Hematopoietic multipotent progenitor cell treated with erythropoietin and hydrocortisone succinate and interleukin-3 and kit ligand, for 8 days (in vitro differentiated cells): ENCODE results near the gene ZNF330.
"Not testable (repeated sequence)": the region's sequence is repeated elsewhere in the genome, so short reads cannot be mapped to it uniquely, and the experiment has no call there.

Experiments
- DNase-seq: peaks from one replicate; pipeline ENCODE4 v3.0.0-alpha.2; 2015

The ZNF330 gene

DNA sequence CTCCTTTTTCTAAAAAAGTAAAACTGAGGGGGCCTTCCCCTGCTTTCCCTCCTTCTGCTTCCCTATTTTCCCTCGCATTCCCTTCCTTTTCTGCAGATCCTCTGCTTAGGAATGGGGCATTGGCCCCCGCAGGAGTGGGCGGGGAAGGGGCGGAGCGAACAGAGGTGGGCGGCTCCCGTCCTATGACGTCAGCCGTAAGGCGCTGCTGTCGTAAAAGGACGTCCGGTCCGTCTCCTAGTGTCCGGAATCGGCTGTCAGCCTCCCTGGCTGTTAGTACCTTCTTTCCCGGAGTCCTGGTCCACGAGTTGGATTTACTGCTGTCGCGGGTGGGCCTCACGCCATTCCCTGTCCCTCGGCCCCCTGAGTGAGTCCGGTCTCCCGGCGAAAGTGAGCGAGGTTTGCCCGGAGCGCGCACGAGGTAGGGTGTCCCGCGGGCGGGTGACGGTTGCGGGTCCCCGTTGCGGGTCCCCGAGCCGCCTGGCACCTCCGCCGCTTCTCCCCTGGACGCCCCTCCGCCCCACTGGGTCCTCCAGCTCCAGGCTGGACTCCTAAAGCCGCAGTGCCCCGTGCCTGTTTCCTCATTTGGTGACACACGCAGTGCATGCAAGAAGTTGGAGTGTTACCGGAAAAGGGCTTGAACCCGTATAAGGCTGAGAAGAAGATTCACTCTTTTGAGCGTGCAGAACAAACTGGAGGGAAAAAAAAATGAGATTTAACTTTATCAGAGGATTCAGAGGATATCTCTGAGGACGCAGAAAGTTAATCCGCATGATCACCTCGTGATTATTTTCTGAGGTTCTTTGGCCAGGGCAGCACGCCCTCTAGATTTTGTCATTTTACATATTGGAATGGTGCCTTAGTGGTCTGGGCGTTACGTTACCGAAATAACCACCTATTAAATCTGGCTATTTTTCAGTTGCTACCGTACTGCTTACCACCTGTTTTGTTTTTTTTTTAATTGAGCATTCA lies at the start of gene ZNF330:
TSS of gene ZNF330 (plus strand) at position 205 of the 969 bp plus-strand sequence. CDS start 1,477 bp downstream, outside the sequence.
- DNase-seq: peak; percentile 83

DNA sequence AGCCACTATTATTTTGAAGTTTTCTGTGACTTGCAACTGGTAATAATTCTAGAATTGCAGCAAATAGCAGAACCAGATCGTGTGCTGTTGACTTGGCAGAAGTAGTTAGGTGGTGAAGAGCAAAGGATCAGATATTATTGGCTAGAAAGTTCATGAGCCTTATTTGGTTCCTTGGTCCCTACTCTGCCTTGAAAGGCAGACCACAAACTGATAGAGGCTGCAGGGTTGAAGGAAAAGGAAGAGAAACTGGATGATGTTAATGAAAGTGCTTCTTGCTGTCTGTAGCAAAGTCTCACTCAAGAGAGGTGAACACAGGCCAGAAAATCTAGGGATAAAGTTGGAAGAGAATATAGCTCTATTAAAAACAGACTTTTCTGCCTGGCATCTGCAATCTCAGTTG lies 46.2 kb upstream of the ZNF330 start:
- DNase-seq: no peak

DNA sequence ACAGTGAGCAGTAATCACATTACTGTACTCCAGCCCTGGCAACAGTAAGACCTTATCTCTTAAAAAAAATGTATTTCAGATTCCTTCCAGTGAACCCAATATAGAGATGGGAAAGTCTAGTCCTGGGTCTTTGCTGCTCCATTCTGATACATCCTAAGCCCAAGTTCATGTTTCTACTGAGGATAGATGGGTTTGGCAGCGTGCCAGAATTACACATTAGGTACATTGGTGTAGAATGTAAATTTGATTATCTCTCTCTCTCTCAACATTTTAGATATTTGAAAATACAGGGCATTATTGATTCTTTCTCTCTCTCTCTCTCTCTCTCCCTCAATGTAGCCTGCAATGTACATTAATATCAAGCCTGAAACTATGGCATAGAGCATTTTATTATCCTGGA lies 43.5 kb upstream of the ZNF330 start:
- no peak for DNase-seq

DNA sequence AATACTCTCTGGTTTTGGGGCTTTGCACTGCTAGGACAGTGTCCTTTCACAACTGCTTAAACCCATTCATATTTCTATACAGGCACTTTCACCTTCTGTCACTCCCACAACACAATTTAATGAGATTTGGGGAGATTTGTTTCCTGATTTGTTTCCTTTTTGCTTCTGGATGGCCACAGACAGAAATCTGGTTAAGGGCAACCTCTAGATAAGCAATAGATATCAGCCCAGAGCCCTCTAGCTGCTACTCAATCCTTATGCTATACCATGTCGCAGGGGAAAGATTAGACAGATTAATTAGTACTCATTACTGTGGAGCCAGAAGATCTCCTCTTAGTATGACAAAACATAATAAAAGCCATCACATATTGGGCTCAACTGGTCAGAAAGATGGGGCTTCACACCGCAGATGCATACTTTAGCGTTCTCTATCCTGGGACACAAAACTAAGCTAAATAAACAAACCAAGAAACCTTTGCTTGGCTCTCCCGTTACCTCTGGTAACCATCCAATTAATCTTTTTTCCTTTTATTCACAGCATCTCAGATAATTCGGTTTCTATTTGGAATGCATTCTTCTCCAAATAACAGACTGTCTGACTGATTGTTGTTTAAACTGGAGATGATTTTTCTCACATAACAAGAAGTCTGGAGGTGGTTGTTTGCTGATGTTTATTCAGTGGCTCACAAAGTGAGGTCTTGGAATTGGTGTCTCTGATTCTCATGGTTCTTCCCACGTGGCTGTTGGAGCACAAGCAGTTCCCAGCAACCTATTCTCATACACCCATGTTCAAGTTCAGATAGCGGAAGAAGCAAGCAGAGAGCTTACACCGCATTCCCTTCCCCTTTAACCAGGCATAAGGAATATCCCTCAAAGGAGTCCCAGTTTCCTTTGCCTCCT lies 41.0 kb upstream of the ZNF330 start:
- DNase-seq: no peak

DNA sequence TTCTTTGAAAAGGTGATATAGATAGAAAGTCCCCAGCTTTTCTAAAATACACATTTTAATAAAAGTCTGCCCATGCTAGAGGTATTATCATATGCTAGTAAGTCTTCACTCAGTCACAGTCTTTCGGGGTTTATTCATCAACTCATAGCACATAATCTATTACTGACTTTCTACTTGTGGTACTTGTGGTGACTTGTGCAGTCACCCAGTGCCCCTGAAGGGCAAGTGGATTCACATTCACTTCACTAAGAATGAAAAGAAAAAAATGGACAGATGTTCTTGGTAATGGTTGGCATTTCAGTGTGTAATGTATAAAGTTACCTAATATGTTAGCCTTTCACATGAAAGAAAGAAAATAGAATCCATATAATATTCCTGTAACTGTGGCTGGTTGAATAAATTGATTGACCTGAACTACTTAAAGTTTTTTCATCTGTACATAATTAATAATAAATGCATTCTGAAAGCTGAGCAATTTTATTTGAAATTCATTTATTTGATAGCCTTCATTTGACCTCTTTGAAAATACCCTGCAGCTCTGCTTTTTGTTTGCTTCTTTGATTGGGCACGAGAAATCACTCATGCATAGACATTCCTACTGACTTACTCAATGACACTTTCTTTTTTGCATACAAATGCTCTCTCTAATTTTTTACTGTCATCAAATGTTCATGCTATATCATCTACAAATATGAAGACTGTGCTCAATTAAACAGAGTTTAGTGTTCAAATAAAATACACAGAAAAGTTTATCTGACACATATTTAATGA lies 39.5 kb upstream of the ZNF330 start:
- DNase-seq: no peak

DNA sequence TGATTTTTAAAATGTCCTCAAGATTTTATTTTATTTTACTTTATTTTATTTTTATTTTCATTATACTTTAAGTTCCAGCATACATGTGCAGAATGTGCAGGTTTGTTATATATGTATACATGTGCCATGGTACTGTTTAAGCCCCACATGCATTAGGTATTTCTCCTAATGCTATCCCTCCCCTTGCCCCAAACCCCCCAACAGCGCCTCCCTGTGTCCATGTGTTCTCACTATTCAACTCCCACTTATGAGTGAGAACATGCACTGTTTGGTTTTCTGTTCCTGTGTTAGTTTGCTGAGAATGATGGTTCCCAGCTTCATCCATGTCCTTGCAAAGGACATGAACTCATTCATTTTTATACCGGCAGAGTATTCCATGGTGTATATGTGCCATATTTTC lies 37.2 kb upstream of the ZNF330 start:
- not testable (repeated sequence) for DNase-seq

DNA sequence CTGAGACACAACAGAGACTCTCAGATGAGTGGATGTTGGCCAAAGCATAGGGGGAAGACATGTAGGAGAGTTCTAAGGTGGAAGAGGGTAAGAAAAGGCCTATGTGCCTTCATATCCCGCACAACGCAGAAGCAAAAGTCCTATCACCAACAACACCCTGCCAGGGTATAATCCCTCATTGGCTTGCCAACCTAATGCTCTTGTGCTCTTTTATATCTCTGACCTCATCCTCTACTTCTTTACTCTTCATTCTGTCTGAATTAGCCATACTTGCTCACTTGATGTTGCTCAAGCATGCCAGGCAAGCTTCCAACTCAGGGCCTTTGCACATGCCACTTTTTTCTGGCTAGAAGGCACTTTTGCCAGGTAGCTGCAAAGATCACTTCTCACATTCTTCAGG lies 28.1 kb upstream of the ZNF330 start:
- DNase-seq: no peak

DNA sequence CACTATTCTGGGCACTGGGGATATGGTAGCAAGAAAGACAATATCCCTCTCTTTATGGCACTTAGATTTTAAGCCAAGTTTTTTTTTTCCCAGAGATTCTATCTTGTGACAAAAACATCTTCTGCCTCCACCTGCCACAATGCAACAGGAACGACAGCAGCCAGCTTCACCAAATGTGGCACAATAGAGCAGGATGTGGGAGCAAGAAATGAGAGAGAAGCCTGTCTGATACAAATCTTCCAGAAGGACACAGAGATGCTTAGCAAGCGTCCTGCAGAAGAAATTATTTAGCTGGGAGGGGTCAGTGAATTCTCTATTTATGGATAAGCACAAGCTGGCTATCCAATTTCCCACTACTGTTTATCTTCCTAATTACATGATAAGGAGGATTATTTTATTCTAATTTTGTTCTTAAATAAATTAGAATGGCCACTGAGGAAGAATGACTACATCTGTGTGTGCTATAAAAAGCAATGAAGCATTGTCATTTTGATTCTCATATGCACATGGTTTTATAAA lies 27.1 kb upstream of the ZNF330 start:
- no peak for DNase-seq

DNA sequence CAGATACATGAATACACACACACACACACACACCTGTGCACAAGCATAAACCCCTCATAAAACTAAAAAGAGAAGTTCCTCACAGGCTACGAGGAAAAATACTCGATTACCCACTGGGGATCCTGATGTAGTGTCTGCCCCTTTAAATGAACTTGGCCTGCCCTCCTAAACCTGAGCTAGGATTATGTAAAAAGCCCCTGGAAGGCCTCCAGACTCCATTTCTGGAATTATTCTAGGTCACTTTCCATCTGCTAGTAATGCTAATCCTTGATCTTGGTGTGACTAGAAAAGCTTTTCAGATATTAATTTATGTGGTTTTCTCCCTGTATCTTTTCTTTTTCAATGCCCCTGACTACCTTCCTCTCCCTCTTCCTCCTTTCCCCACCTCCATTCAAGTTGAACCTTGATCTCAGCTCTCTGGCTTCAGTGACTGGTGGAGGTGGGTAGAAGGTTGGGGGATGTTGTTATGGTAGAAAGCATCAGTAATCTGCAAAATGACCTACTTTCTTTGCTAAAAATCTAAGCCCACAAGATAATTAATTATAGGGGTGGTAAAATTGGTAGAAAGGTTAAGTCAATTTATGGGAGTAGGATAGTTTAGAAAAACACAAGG lies 25.5 kb upstream of the ZNF330 start:
- no peak for DNase-seq

DNA sequence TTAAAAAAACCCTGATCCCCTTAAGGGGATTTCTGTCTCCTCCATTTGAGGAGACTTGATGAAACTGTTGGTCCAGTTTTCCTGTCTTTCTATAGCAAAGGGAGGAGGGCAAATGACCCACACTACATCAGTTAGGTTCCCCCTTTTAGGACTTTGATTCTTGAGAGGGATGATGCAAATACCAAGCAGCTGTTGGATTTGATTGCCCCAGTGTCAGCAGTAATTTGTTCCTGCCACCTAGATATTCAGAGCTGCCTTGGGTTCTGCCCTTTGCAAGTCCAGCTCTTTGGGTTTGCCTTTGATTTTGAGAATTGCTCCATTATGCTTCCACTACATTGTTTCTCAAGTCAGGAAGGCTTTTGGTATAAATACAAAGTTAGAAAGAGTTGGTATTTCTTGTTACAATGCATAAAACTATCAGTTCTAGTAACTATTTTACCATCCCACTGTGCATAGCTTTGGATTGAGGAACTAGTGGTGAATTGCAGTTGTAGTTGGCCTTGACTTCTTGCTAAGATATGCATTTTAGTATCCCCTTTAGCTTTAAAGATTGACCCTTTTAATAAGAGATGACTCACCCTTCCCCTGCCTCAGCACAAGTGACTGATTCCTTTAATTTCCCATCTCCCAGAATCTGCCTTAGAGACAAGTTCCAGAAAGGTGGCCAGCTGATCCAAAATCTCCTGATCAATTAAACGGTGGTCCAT lies 24.3 kb upstream of the ZNF330 start:
- no peak for DNase-seq

DNA sequence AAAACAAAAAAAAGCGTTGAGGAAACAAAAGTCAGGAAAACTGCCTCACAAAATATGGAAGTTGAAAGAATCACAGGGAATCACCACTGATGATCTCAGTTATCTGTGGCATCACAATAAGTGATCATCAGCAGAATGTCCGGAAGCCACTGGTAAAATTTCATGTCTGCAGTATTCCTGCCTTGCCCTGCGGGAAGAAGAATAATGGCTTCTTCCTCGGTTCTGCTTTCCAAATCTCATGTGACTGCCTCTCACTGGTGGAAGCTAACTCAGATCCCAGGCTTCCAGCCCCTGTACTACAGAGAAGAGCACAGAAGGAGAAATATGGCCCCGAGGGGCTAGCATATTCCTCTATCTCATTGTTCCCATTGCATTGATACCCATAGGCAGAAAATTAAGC lies 12.7 kb upstream of the ZNF330 start:
- no peak for DNase-seq

DNA sequence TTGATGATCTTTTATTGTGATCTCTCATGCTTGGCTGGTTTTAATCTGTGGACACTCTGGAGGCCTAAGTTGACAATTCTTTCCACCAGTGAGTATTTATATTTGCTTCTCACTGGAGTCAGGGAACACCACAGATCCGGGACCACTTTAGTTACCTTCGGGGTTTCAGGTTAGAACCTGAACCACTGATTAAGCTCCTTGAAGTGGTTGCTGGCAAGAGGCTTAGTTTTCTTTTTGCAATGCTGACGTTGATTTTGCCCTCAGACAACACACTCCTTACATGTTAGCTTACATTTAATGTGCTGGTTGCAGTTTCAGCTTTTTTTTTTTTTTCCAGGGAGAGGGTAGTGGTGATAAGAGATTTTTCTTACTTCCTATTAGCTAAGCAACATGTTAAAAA lies 10.5 kb upstream of the ZNF330 start:
- DNase-seq: no peak

DNA sequence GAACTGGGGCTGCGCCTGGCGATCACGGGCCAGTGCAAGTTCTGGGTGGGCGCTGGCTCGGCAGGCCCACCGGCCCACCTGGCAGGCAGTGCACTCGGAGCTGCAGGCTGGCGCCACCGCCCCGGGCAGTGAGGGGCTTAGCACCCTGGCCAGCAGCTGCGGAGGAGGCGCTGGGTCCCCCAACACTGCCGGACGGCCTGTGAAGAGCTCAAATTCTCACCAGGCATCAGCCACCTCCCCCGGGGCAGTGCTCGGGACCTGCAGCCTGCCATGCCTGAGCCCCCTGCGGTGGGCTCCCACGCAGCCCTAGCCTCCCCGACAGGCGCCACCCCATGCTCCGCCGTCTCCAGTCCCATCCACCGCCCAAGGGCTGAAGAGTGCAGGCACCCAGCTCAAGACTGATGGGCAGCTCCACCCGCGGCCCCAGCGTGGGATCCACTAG lies 7.1 kb upstream of the ZNF330 start:
- DNase-seq: no peak

DNA sequence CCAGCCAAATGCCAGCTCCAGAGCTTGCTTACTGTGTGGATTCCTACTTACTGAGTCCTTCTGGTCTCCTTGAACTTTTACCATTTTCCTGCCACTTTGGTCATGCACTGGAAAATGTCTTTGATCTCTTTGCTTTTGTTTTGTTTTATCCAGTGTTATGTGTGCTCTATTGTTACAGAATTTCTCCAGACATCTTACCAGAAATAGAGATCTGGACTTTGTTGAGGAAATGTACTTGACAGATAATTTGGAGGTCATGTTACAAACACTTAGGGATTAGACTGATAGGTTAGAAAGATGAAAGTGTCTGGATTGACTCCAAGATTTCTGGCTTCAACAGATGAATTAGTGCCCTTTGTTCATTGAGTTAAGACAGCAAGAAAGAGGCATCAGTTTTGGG lies 5.7 kb upstream of the ZNF330 start:
- DNase-seq: no peak

DNA sequence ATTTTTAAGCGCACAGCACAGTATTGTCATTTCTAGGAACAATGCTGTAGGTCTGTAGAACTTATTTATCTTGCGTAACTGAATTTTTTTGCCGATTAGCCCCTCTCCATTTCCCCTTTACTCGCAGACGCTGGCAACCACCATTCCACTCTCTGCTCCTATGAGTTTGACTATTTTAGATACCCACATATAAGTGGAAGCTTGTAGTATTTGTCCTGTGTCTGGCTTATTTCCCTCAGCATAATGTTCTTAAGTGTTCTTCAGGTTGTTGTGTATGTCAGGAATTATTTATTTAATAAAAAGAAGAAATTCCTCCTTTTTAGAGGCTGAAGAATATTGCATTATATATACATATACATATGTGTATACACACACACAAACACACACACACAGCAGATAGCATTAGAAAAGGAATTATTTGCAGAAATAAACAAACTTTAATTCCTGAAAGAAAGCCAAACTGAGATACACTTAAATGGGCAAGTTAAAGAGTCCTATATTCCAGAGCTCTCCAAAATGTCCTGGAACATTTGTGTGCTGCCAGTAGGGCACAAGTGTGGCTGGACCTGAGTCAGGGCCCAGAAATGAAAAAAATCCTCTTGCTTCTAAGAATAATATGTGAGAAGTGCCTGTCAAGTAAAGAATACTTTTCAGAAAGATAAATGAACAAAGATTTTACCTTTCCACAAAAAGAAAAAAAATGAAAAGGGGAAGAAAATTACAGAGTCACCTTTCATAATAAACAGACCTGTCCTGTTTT lies 4.5 kb upstream of the ZNF330 start:
- DNase-seq: no peak

DNA sequence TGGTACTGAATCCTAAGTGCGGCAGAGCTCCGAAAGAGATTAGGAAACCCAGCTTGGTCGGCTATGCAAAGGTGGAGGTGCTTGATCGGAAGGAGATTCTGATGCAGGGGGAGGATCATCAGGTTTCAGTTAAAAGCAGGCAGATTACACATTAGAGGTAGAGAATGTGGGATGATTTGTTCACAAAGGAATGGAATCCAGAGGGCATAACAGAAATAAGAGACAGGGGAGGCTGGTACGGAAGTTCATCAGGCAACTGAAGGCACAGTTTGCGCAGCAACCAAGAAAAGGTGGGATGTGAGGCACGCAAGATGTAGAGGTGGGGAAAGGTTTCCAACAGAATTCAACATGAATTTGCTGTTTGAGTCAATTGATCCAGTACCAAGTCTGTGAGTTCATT lies 424 bp upstream of the ZNF330 start:
- no peak for DNase-seq

DNA sequence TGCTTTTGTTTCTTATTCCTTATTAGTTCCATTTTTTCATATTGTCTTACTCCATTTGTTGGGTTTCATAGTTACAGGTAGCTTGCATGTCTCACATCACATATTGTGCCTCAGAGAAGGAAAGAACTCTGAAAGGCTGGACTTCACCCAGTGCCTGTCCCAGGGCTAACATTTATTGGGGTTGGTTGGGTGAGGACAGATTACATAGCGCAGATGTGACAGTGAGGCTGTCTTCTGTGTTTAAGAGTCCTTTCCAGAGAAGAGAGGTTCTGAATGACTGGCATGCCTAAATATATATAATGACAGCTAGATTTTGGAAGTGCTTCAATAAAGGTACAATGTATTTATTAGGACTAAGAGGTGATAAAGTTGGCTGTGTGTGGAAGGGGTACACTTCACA lies 2.7 kb downstream of the ZNF330 start:
- no peak for DNase-seq

DNA sequence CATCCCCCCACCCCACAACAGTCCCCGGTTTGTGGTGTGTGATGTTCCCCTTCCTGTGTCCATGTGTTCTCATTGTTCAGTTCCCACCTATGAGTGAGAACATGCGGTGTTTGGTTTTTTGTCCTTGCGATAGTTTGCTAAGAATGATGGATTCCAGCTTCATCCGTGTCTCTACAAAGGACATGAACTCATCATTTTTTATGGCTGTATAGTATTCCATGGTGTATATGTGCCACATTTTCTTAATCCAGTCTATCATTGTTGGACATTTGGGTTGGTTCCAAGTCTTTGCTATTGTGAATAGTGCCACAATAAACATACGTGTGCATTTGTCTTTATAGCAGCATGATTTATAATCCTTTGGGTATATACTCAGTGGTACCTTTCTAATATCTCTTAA lies 6.6 kb downstream of the ZNF330 start:
- DNase-seq: not testable (repeated sequence)

DNA sequence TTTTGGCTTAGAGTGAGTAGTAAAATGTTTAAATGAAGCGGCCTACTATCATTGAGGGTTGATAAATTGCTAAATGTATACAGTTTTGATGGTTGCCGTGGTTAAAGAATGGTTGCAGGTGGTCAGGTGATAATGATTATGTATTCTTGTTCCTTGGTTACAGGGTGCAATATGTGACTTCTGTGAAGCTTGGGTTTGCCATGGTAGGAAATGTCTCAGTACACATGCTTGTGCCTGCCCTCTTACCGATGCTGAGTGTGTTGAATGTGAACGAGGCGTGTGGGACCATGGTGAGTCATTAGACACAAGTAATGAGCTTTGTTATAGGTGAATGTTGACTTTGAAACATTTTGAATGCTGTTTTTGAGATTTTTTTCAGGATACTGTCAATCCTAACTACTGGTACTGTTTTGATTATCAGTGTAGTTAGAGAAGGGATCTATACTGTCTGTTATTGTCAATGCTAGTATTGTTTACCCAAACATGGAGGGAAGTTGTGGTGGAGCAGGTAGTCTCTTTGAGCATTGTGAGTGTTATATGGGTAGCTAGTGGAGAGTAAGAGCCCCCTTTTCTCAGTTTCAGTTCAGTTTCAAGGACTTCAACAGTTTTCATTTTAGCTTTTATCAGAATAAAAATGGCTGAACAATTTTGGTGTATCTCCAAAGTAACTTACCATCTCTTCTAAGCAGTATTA lies 8.9 kb downstream of the ZNF330 start:
- no peak for DNase-seq

DNA sequence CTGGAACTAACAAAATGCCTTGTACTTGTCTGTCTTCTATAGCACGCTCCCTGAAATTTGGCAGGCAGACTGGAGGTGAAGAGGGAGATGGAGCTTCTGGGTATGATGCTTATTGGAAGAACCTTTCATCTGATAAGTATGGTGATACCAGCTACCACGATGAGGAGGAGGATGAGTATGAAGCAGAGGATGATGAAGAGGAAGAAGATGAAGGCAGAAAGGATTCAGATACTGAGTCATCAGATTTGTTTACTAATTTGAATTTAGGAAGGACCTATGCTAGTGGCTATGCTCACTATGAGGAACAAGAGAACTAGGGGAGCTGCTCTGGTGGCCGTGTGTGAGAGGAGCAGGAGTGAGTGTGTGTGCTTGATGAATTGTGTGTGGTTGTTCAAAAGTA lies 13.0 kb downstream of the ZNF330 start:
- no peak for DNase-seq
